Smooth muscle cell (in vitro differentiated cells): ENCODE data around the gene PIEZO1. TPM values are rescaled to one million over a fixed set of nuclear protein-coding genes. Genes with fewer than 3 reads are reported as not detected.

Experiments used
- DNase-seq: peaks from one replicate; lab custom pipeline; 2025; ENCODE audit not compliant: unreplicated experiment; lab: John Stamatoyannopoulos, UW
- H2AFZ ChIP-seq: fragments of 200-600 bp; sonication (generic); 2 replicates; pipeline ENCODE4 v1.6.0; 2016; ENCODE audit warnings: antibody characterized with exemption, low read depth, mild to moderate bottlenecking
- H3F3A ChIP-seq: fragments of 200-600 bp; sonication (generic); 2 replicates; pipeline ENCODE4 v1.6.0; 2017; ENCODE audit warnings: antibody characterized with exemption, low read depth
- H3K27ac ChIP-seq: fragments of 200-600 bp; sonication (generic); 2 replicates; pipeline ENCODE4 v1.5.1; 2016; ENCODE audit warnings: low read depth, mild to moderate bottlenecking
- H3K27me3 ChIP-seq: fragments of 200-600 bp; sonication (generic); 2 replicates; pipeline ENCODE4 v1.6.1; 2016; ENCODE audit warnings: low read depth, mild to moderate bottlenecking
- H3K36me3 ChIP-seq: fragments of 200-600 bp; sonication (generic); 2 replicates; pipeline ENCODE4 v1.5.1; 2016; ENCODE audit warnings: low read depth
- H3K4me1 ChIP-seq: fragments of 200-600 bp; sonication (generic); 2 replicates; pipeline ENCODE4 v1.5.1; 2016; ENCODE audit warnings: low read depth
- H3K4me2 ChIP-seq: fragments of 200-600 bp; sonication (generic); 2 replicates; pipeline ENCODE4 v1.6.0; 2016; ENCODE audit warnings: mild to moderate bottlenecking
- H3K4me3 ChIP-seq: fragments of 200-600 bp; sonication (generic); 2 replicates; pipeline ENCODE4 v1.5.1; 2016; ENCODE audit warnings: mild to moderate bottlenecking
- H3K79me2 ChIP-seq: fragments of 200-600 bp; sonication (generic); 2 replicates; pipeline ENCODE4 v1.6.0; 2016; ENCODE audit warnings: low read depth, mild to moderate bottlenecking
- H3K9ac ChIP-seq: fragments of 200-600 bp; sonication (generic); 2 replicates; pipeline ENCODE4 v1.6.0; 2016; ENCODE audit warnings: low read depth
- H3K9me3 ChIP-seq: fragments of 200-600 bp; sonication (generic); replicated peaks from 2 replicates; pipeline ENCODE4 v1.5.1; 2016; ENCODE audit warnings: low read depth
- H4K20me1 ChIP-seq: fragments of 200-600 bp; sonication (generic); 2 replicates; pipeline ENCODE4 v1.6.0; 2016; ENCODE audit warnings: low read depth
- CTCF ChIP-seq: fragments of 200-600 bp; sonication (generic); IDR thresholded peaks from 2 replicates; pipeline ENCODE4 v1.5.1; 2017; ENCODE audit warnings: borderline replicate concordance, mild to moderate bottlenecking, antibody characterized with exemption; ENCODE audit not compliant: insufficient read depth, poor library complexity, severe bottlenecking
- WGBS: methylation state at CpG from one replicate; pipeline ENCODE4 v1.1.7; 2016; ENCODE audit warnings: low lambda C conversion rate; 5-methylcytosine and 5-hydroxymethylcytosine counted together
- polyA plus RNA-seq: library from polyadenylated mRNA; unstranded; fragments of >200 nt; fragmentation: Nextera tagmentation; extraction: Ambion mirVana; gene quantifications from 2 replicates; pipeline ENCODE4 v1.2.1, GENCODE V29; 2016
- total RNA-seq: library from RNA; depleted of rRNA; stranded (reverse); fragments of >200 nt; gene quantifications from 2 replicates; pipeline ENCODE4 v1.2.3, GENCODE V29; 2014

Gene PIEZO1
- total and polyA plus RNA-seq, 2 experiments from 2014 or later, result 62.1 to 70.9 TPM

DNA sequence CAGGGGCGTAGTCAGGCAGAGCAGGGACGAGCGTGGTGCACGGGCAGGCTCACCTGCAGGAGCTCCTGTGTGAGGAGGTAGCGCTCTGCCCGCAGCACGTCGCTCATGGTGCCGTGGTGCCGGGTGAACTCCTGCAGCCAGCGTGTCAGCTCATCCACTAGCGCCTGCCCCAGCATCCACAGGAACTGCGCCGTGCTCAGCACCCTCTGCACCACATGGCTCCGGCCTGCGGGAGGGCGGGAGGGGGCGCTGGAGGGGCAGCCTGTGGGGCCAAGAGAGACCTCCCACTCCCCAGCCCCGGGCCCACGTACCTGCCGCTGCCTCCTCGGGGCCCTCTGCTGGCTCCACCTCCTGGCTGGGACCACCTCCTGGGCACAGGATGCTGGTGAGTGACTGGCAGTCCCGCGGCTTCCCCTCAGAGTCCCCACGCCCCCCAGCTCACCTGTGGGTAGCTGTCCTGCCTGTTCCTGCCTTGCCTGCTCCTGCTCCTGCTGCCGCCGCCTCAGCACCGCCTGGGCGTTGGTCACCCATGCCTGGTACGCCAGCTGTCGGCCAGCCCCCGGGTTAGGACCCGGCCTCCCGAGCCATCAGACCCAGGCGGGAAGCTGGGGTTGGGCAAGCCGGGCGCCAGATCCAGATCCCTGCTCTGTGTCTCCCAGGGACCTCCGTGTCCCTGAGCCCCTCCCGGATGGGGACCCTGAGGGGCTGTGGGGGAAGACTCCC lies 62.1 kb downstream of the PIEZO1 start:
- Histone ChIP-seq H4K20me1 (no peaks in the 10 kb centered on the region), H3K9me3 (no peaks in the 10 kb centered on the region), H3F3A (no peaks in the 10 kb centered on the region), H2AFZ (no peak overlapping the region), H3K4me1 (no peaks in the 10 kb centered on the region), H3K27ac (no peak overlapping the region), H3K9ac (no peak overlapping the region), H3K4me2 (no peak overlapping the region), H3K4me3 (no peak overlapping the region), H3K79me2 (no peaks in the 10 kb centered on the region), H3K27me3 (no peaks in the 10 kb centered on the region), H3K36me3 (no peaks in the 10 kb centered on the region)
- WGBS, result 96% methylated on average over 36 of the region's 39 CpGs
- DNase-seq, result no peak
- TF ChIP-seq CTCF, result no peak

DNA sequence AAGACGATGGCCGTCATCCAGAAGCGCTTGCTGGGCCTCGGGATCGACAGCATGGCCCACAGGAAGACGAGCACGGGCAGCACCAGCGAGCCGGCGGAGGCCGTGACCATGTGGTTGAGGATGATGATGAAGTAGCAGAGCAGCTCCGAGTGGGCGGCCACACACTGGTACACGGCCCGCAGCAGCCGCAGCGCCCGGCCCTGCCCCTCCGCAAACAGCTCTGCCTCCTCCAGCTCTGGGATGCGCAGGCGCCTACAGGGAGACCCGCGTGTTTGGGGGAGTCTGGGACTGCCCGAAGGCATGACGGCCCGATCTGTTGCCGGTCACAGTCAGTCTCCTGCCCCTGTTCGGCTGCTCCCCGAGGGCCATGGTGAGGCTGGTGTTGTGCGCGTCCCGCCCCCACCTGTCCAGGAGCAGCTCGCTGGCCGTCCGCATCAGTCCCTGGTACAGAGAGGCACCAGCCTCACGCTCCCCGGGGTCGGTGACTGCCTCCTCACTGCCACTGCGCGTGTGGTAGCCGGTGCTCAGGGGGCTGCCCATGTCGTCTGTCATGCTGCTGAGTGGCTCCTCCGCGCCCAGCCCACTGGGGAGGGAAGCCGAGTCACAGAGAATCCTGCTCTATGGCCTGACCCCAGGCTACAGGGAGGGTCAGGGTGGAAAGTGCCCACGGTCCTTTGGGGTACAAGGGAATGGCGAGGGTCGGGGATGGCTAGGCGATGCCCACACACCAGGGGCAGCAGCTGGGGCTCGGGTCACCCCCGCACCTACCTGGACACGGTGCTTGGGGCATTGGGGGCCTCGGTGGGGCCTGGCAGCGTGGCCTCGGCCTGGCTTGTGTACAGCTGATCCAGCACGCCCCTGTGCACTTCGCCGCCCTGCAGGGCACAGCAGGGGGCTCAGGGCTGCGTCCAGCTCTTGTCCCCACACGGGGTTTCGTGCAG lies 62.9 kb downstream of the PIEZO1 start:
- H3K9me3 ChIP-seq, result no peaks in the 10 kb centered on the region
- no peak overlapping the region for H2AFZ ChIP-seq
- H3K4me3 ChIP-seq, result no peak overlapping the region
- no peak overlapping the region for H3K4me2 ChIP-seq
- WGBS, result 97% methylated on average over 59 of the region's 61 CpGs
- H3F3A ChIP-seq, result no peaks in the 10 kb centered on the region
- no peak overlapping the region for H3K27ac ChIP-seq
- no peak for TF ChIP-seq CTCF
- no peaks in the 10 kb centered on the region for H3K27me3 ChIP-seq
- H3K36me3 ChIP-seq, result peaks cover 6% of the 10 kb centered on the region
- no peak overlapping the region for H3K9ac ChIP-seq
- DNase-seq, result no peak
- no peaks in the 10 kb centered on the region for H3K4me1 ChIP-seq
- peaks cover 3% of the 10 kb centered on the region for H4K20me1 ChIP-seq
- H3K79me2 ChIP-seq, result no peaks in the 10 kb centered on the region

DNA sequence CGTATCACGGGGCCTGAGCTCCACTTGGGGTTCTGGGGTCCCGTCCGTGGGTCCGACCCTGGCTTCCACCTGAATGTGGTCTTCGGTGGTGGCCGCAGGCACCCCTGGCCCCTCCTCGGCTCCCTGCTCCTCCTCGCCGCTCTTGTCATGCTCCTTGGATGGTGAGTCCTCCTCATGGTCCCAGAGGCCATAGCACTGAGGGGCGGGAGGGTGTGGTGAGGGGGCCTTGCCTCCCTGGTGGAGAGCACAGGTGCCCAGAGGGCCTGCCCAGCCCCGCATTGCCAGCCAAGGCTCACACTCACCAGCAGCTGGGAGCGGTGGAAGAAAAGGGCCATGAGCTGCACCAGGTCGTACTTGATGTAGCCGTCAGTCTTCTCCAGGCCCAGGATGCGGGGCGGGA lies 63.8 kb downstream of the PIEZO1 start:
- H3K27ac ChIP-seq, result no peak overlapping the region
- peaks cover 6% of the 10 kb centered on the region for H3K36me3 ChIP-seq
- H3K4me1 ChIP-seq, result no peaks in the 10 kb centered on the region
- no peaks in the 10 kb centered on the region for H3K79me2 ChIP-seq
- 98% methylated on average over 17 of the region's 17 CpGs for WGBS
- H3F3A ChIP-seq, result no peaks in the 10 kb centered on the region
- TF ChIP-seq CTCF, result no peak
- no peak overlapping the region for H2AFZ ChIP-seq
- H3K27me3 ChIP-seq, result no peaks in the 10 kb centered on the region
- DNase-seq, result no peak
- H3K9me3 ChIP-seq, result no peaks in the 10 kb centered on the region
- no peak overlapping the region for H3K4me3 ChIP-seq
- no peak overlapping the region for H3K9ac ChIP-seq
- H3K4me2 ChIP-seq, result no peak overlapping the region
- peaks cover 3% of the 10 kb centered on the region for H4K20me1 ChIP-seq
